A673 (cell line): ENCODE measurements around the gene DNAJC30. TPM values are rescaled to one million over a fixed set of nuclear protein-coding genes. Genes with fewer than 3 reads are reported as not detected.

Source experiments
- BruUV-seq: library from RNA; stranded (reverse); fragments of 400-500 nt; replicated peaks from 2 replicates; lab custom pipeline; 2021; lab: Mats Ljungman, UMichigan
- CTCF ChIA-PET: fragments of 300-600 bp; sonication (Branson Sonifier 250); formaldehyde crosslinking; loops from one replicate; lab custom pipeline; 2022; ENCODE audit warnings: antibody characterized with exemption; lab: Charles Lee
- POLR2A ChIA-PET: fragments of 300-600 bp; sonication (Branson Sonifier 250); formaldehyde crosslinking; loops from one replicate; lab custom pipeline; 2022; ENCODE audit warnings: antibody characterized with exemption; ENCODE audit not compliant: low non-redundant PET; lab: Charles Lee
- DNase-seq: peaks from one replicate; pipeline ENCODE4 v3.0.0-alpha.2; 2015; ENCODE audit warnings: low spot score
- H3K27ac ChIP-seq: fragments of 200-600 bp; sonication (generic); 2 replicates; pipeline ENCODE4 v1.5.1; 2016; ENCODE audit warnings: mixed run types, low read depth, mild to moderate bottlenecking, mixed read lengths, antibody characterized with exemption, low read length; ENCODE audit not compliant: poor library complexity, severe bottlenecking
- H3K27me3 ChIP-seq: fragments of 200-600 bp; sonication (generic); replicated peaks from 2 replicates; pipeline ENCODE4 v1.6.1; 2017; ENCODE audit warnings: mixed run types, low read depth, mild to moderate bottlenecking, mixed read lengths, antibody characterized with exemption, low read length; ENCODE audit not compliant: insufficient read depth, poor library complexity
- H3K36me3 ChIP-seq: fragments of 200-600 bp; sonication (generic); 2 replicates; pipeline ENCODE4 v1.6.1; 2016; ENCODE audit warnings: mixed run types, mild to moderate bottlenecking, mixed read lengths, antibody characterized with exemption, low read length; ENCODE audit not compliant: insufficient read depth, poor library complexity, severe bottlenecking
- H3K4me1 ChIP-seq: fragments of 200-600 bp; sonication (generic); 2 replicates; pipeline ENCODE4 v1.6.1; 2017; ENCODE audit warnings: mixed run types, mild to moderate bottlenecking, mixed read lengths, antibody characterized with exemption, low read length; ENCODE audit not compliant: insufficient read depth, poor library complexity, severe bottlenecking
- H3K4me3 ChIP-seq: fragments of 200-600 bp; sonication (generic); 2 replicates; pipeline ENCODE4 v1.5.1; 2016; ENCODE audit warnings: low read depth, mixed run types, mild to moderate bottlenecking, mixed read lengths, low read length; ENCODE audit not compliant: poor library complexity, severe bottlenecking
- H3K9me3 ChIP-seq: fragments of 200-600 bp; sonication (generic); 2 replicates; pipeline ENCODE4 v1.6.1; 2016; ENCODE audit warnings: mixed run types, low read depth, mild to moderate bottlenecking, mixed read lengths, antibody characterized with exemption, low read length; ENCODE audit not compliant: poor library complexity, severe bottlenecking
- CTCF ChIP-seq: fragments of 300-800, 200-600 bp; sonication (generic); conservative IDR thresholded peaks from 2 replicates; pipeline ENCODE4 v1.5.1; 2017; ENCODE audit warnings: low read depth, mild to moderate bottlenecking, antibody characterized with exemption, low read length, moderate library complexity, mixed read lengths
- EZH2 ChIP-seq: fragments of 200-600 bp; sonication (generic); IDR thresholded peaks from 2 replicates; pipeline ENCODE4 v1.6.1; 2017; ENCODE audit warnings: borderline replicate concordance, low read depth, mild to moderate bottlenecking, mixed read lengths, antibody characterized with exemption, low read length; ENCODE audit not compliant: poor library complexity, severe bottlenecking
- intact Hi-C: fragments of 100-400 bp; cut with micrococcal nuclease; formaldehyde crosslinking; loops from one replicate; pipeline ENCODE4 v1.10.0; 2022; ENCODE audit not compliant: unreplicated experiment
- total RNA-seq: library from RNA; stranded (reverse); gene quantifications from 2 replicates; pipeline ENCODE4 v1.2.3, GENCODE V29; 2021

The DNAJC30 gene
- total RNA-seq, 1 experiment from 2014 or later = 11.8 TPM

- Histone ChIP-seq H3K4me1 (peaks cover 15% of the 10 kb centered on the region), H3K9me3 (no peaks in the 10 kb centered on the region), H3K27me3 (no peaks in the 10 kb centered on the region), H3K27ac (no peak overlapping the region), H3K36me3 (peaks cover 80% of the 10 kb centered on the region), H3K4me3 (no peak overlapping the region)
- POLR2A ChIA-PET = no interaction called here
- CTCF ChIA-PET = no interaction called here
- BruUV-seq = no TSS peak
- TF ChIP-seq EZH2 = no peak
- TF ChIP-seq CTCF = no peak
- no peak for DNase-seq
- intact Hi-C loops = no loop called here
Observed at GRCh38 chr7:73699370-73700068, 16.3 kb upstream of the DNAJC30 start.

- no peak for TF ChIP-seq EZH2
- no peak for TF ChIP-seq CTCF
- H3K9me3 ChIP-seq = no peaks in the 10 kb centered on the region
- peaks cover 6% of the 10 kb centered on the region for H3K4me1 ChIP-seq
- no TSS peak for BruUV-seq
- H3K4me3 ChIP-seq = no peak overlapping the region
- ChIA-PET POLR2A (no interaction called here), CTCF (no interaction called here)
- H3K36me3 ChIP-seq = peaks cover 89% of the 10 kb centered on the region
- intact Hi-C loops = no loop called here
- no peak overlapping the region for H3K27ac ChIP-seq
- no peak for DNase-seq
- H3K27me3 ChIP-seq = no peaks in the 10 kb centered on the region
Observed at GRCh38 chr7:73698410-73698809, 15.2 kb upstream of the DNAJC30 start.

- H3K4me3 ChIP-seq = no peak overlapping the region
- TF ChIP-seq CTCF = no peak
- TF ChIP-seq EZH2 = no peak
- H3K27ac ChIP-seq = no peak overlapping the region
- ChIA-PET CTCF (no interaction called here), POLR2A (no interaction called here)
- DNase-seq = no peak
- H3K36me3 ChIP-seq = peaks cover 85% of the 10 kb centered on the region
- H3K4me1 ChIP-seq = no peaks in the 10 kb centered on the region
- H3K27me3 ChIP-seq = no peaks in the 10 kb centered on the region
- no TSS peak for BruUV-seq
- intact Hi-C loops = no loop called here
- H3K9me3 ChIP-seq = no peaks in the 10 kb centered on the region
Observed at GRCh38 chr7:73696372-73696771, 13.1 kb upstream of the DNAJC30 start.
